Measurements from ENCODE around the gene HS6ST1.
"Not testable (repeated sequence)": the region's sequence is repeated elsewhere in the genome, so short reads cannot be mapped to it uniquely, and the experiment has no call there.

Gene HS6ST1

GRCh38 chr2:128280158-128280871 is 38.4 kb downstream of the HS6ST1 start:
- DNase-seq, result no peak

- DNase-seq, result no peak
Observed at GRCh38 chr2:128279786-128280157, 38.9 kb downstream of the HS6ST1 start.

- no peak for DNase-seq
Observed at GRCh38 chr2:128279009-128279408, 39.7 kb downstream of the HS6ST1 start.

GRCh38 chr2:128277961-128278681 is 40.5 kb downstream of the HS6ST1 start:
- no peak for DNase-seq

- DNase-seq, result no peak
Observed at GRCh38 chr2:128276878-128277675, 41.6 kb downstream of the HS6ST1 start.

- no peak for DNase-seq
Observed at GRCh38 chr2:128275498-128276045, 43.1 kb downstream of the HS6ST1 start.

- no peak for DNase-seq
Observed at GRCh38 chr2:128274218-128274617, 44.5 kb downstream of the HS6ST1 start.

GRCh38 chr2:128273469-128274081 is 45.1 kb downstream of the HS6ST1 start:
- no peak for DNase-seq

- DNase-seq, result no peak
Observed at GRCh38 chr2:128272601-128273468, 45.8 kb downstream of the HS6ST1 start.

- no peak for DNase-seq
Observed at GRCh38 chr2:128271911-128272600, 46.6 kb downstream of the HS6ST1 start.

GRCh38 chr2:128271597-128271910 is 47.1 kb downstream of the HS6ST1 start:
- no peak for DNase-seq

- DNase-seq, result no peak
Observed at GRCh38 chr2:128270672-128271596, 47.7 kb downstream of the HS6ST1 start.

- DNase-seq, result no peak
Observed at GRCh38 chr2:128269990-128270671, 48.5 kb downstream of the HS6ST1 start.

GRCh38 chr2:128269063-128269989 is 49.3 kb downstream of the HS6ST1 start:
- no peak for DNase-seq

GRCh38 chr2:128268611-128269010 is 50.1 kb downstream of the HS6ST1 start:
- not testable (repeated sequence) for DNase-seq

GRCh38 chr2:128268145-128268544 is 50.5 kb downstream of the HS6ST1 start:
- not testable (repeated sequence) for DNase-seq

- DNase-seq, result not testable (repeated sequence)
Observed at GRCh38 chr2:128267649-128268048, 51.0 kb downstream of the HS6ST1 start.

GRCh38 chr2:128267197-128267596 is 51.5 kb downstream of the HS6ST1 start:
- DNase-seq, result not testable (repeated sequence)

Data from central memory CD4-positive, alpha-beta T cell (primary cell).